ENCODE data around the gene TRAF5. TPM values are rescaled to one million over a fixed set of nuclear protein-coding genes. Genes with fewer than 3 reads are reported as not detected.
"Not testable (repeated sequence)": the region's sequence is repeated elsewhere in the genome, so short reads cannot be mapped to it uniquely, and the experiment has no call there.

The TRAF5 gene
- total RNA-seq, 1 donor from 2014 or later, result 14.4 TPM

- DNase-seq (ENCODE audit: low read depth, low spot score), result no peak
Observed at GRCh38 chr1:211345719-211346118, 19.1 kb downstream of the TRAF5 start.

GRCh38 chr1:211347077-211347844, 20.6 kb downstream of the TRAF5 start:
- no peak for DNase-seq (ENCODE audit: low read depth, low spot score)

GRCh38 chr1:211348547-211348946, 21.9 kb downstream of the TRAF5 start:
- no peak for DNase-seq (ENCODE audit: low read depth, low spot score)

- no peak for DNase-seq (ENCODE audit: low read depth, low spot score)
Observed at GRCh38 chr1:211349741-211350140, 23.1 kb downstream of the TRAF5 start.

- DNase-seq (ENCODE audit: low read depth, low spot score), result not testable (repeated sequence)
Observed at GRCh38 chr1:211352055-211352454, 25.4 kb downstream of the TRAF5 start.

GRCh38 chr1:211352465-211352864, 25.8 kb downstream of the TRAF5 start:
- no peak for DNase-seq (ENCODE audit: low read depth, low spot score)

- no peak for DNase-seq (ENCODE audit: low read depth, low spot score)
Observed at GRCh38 chr1:211352985-211353515, 26.4 kb downstream of the TRAF5 start.

- DNase-seq (ENCODE audit: low read depth, low spot score), result no peak
Observed at GRCh38 chr1:211353562-211354212, 27.1 kb downstream of the TRAF5 start.

- DNase-seq (ENCODE audit: low read depth, low spot score), result no peak
Observed at GRCh38 chr1:211355873-211356272, 29.2 kb downstream of the TRAF5 start.

GRCh38 chr1:211356723-211357407, 30.2 kb downstream of the TRAF5 start:
- DNase-seq (ENCODE audit: low read depth, low spot score), result no peak

- DNase-seq (ENCODE audit: low read depth, low spot score), result no peak
Observed at GRCh38 chr1:211358685-211359084, 32.1 kb downstream of the TRAF5 start.

GRCh38 chr1:211359876-211360275, 33.2 kb downstream of the TRAF5 start:
- DNase-seq (ENCODE audit: low read depth, low spot score), result no peak

GRCh38 chr1:211361202-211361601, 34.6 kb downstream of the TRAF5 start:
- no peak for DNase-seq (ENCODE audit: low read depth, low spot score)

- DNase-seq (ENCODE audit: low read depth, low spot score), result no peak
Observed at GRCh38 chr1:211369640-211370039, 43.0 kb downstream of the TRAF5 start.

- no peak for DNase-seq (ENCODE audit: low read depth, low spot score)
Observed at GRCh38 chr1:211370669-211371068, 44.0 kb downstream of the TRAF5 start.

GRCh38 chr1:211371406-211372105, 44.9 kb downstream of the TRAF5 start:
- DNase-seq (ENCODE audit: low read depth, low spot score), result peak; percentile 64

- no peak for DNase-seq (ENCODE audit: low read depth, low spot score)
Observed at GRCh38 chr1:211372463-211372862, 45.8 kb downstream of the TRAF5 start.

GRCh38 chr1:211375146-211375818, 48.6 kb downstream of the TRAF5 start:
- no peak for DNase-seq (ENCODE audit: low read depth, low spot score)

GRCh38 chr1:211375949-211376348, 49.3 kb downstream of the TRAF5 start:
- DNase-seq (ENCODE audit: low read depth, low spot score), result no peak

- DNase-seq (ENCODE audit: low read depth, low spot score), result no peak
Observed at GRCh38 chr1:211376807-211377470, 50.3 kb downstream of the TRAF5 start.
